Lower leg skin (tissue), 4 donors: ENCODE measurements around the gene SF3B6. TPM values are rescaled to one million over a fixed set of nuclear protein-coding genes. Genes with fewer than 3 reads are reported as not detected.
"Not testable (repeated sequence)": the region's sequence is repeated elsewhere in the genome, so short reads cannot be mapped to it uniquely, and the experiment has no call there.

Source experiments
- DNase-seq, 2 donors: peaks; one replicate each; pipeline ENCODE4 v3.0.0-alpha.2; 2019; ENCODE audit warnings: low spot score in 2 of 2
- H3K4me3 ChIP-seq: fragments of 200-600 bp; sonication (generic); 2 replicates; pipeline ENCODE4 v1.5.1; 2017; ENCODE audit warnings: mild to moderate bottlenecking, low read depth; ENCODE audit not compliant: poor library complexity, severe bottlenecking
- CTCF ChIP-seq, 3 donors: fragments of 450-650 bp; IDR thresholded peaks; one replicate each; pipeline ENCODE4 v1.5.1; 2016; ENCODE audit warnings: antibody characterized with exemption in 3 of 3, mild to moderate bottlenecking in 3 of 3, moderate library complexity in 2 of 3
- POLR2A ChIP-seq, 2 donors: fragments of 450-650 bp; IDR thresholded peaks; one replicate each; pipeline ENCODE4 v1.6.1; 2016 to 2017; ENCODE audit warnings: antibody characterized with exemption in 2 of 2, mild to moderate bottlenecking in 1 of 2, moderate library complexity in 1 of 2
- whole genome bisulfite sequencing, 2 donors: methylation state at CpG; one replicate each; pipeline ENCODE4 v1.1.5; 2018; 5-methylcytosine and 5-hydroxymethylcytosine counted together
- intact Hi-C: fragments of 100-400 bp; cut with DNase I; formaldehyde crosslinking; loops from one replicate; pipeline ENCODE4 v1.15.0; 2023; ENCODE audit warnings: low total_unique reads
- total RNA-seq, 4 donors: library from RNA; depleted of rRNA; stranded (reverse); fragments of >200 nt; gene quantifications; one replicate each; pipeline ENCODE4 v1.1.0, GENCODE V29; 2016

The SF3B6 gene
- total RNA-seq, 4 donors from 2014 or later = 81.3 to 90.8 (median 86.5) TPM

GRCh38 chr2:24101992-24102391 lies 25.9 kb upstream of the SF3B6 start:
- TF ChIP-seq CTCF (IDR thresholded peaks at IDR 0.05) (no peak), POLR2A (IDR thresholded peaks at IDR 0.05) (no peak)
- intact Hi-C loops = no loop called here
- no peak for DNase-seq
- no peak overlapping the region for H3K4me3 ChIP-seq
- WGBS, 2 donors = 43 to 59% methylated on average over 2 of the region's 2 CpGs

GRCh38 chr2:24100732-24101131 lies 24.6 kb upstream of the SF3B6 start:
- DNase-seq, intact Hi-C loops, H3K4me3 ChIP-seq: not testable (repeated sequence)
- 82 to 91% methylated on average over 2 of the region's 2 CpGs for WGBS, 2 donors

- DNase-seq, intact Hi-C loops, H3K4me3 ChIP-seq: not testable (repeated sequence)
- 83 to 91% methylated on average over 17 of the region's 17 CpGs for WGBS, 2 donors
Measured at GRCh38 chr2:24095171-24095677, 19.1 kb upstream of the SF3B6 start.

- DNase-seq, intact Hi-C loops, H3K4me3 ChIP-seq: not testable (repeated sequence)
- WGBS, 2 donors = 98% methylated on average over 5 of the region's 5 CpGs
Measured at GRCh38 chr2:24093270-24093669, 17.1 kb upstream of the SF3B6 start.

GRCh38 chr2:24088821-24089359 lies 12.8 kb upstream of the SF3B6 start:
- 58 to 80% methylated on average over 2 of the region's 2 CpGs for WGBS, 2 donors
- no peak for TF ChIP-seq CTCF (IDR thresholded peaks at IDR 0.05)
- TF ChIP-seq POLR2A (IDR thresholded peaks at IDR 0.05) = no peak
- intact Hi-C loops = loop anchor here (10.0 kb wide), 2 partner anchors 154 to 264 kb away; no protein-coding TSS in a partner anchor
- no peak overlapping the region for H3K4me3 ChIP-seq
- DNase-seq = no peak

- no peak for TF ChIP-seq CTCF (IDR thresholded peaks at IDR 0.05)
- no peak for TF ChIP-seq POLR2A (IDR thresholded peaks at IDR 0.05)
- H3K4me3 ChIP-seq = no peak overlapping the region
- intact Hi-C loops = loop anchor here (10.0 kb wide), 2 partner anchors 152 to 262 kb away; no protein-coding TSS in a partner anchor
- 77 to 82% methylated on average over 3 of the region's 3 CpGs for WGBS, 2 donors
- DNase-seq = no peak
Measured at GRCh38 chr2:24087032-24087431, 10.9 kb upstream of the SF3B6 start.

- intact Hi-C loops = loop anchor here (10.0 kb wide), 2 partner anchors 151 to 261 kb away; no protein-coding TSS in a partner anchor
- WGBS, 2 donors = 83 to 88% methylated on average over 1 of the region's 1 CpG
- DNase-seq = no peak
- no peak for TF ChIP-seq CTCF (IDR thresholded peaks at IDR 0.05)
- no peak for TF ChIP-seq POLR2A (IDR thresholded peaks at IDR 0.05)
- H3K4me3 ChIP-seq = no peak overlapping the region
Measured at GRCh38 chr2:24086241-24086640, 10.1 kb upstream of the SF3B6 start.
